Endothelial cell of umbilical vein (primary cell): Measurements from ENCODE around the gene TTLL10. TPM values are rescaled to one million over a fixed set of nuclear protein-coding genes. Genes with fewer than 3 reads are reported as not detected.

Source experiments
- BruUV-seq: library from RNA; stranded (reverse); fragments of 400-500 nt; replicated peaks from 2 replicates; lab custom pipeline; 2021; lab: Mats Ljungman, UMichigan
- CTCF ChIA-PET: fragments of 300-600, 350-600 bp; sonication (Branson Sonifier 250); formaldehyde crosslinking; loops from one replicate; lab custom pipeline; 2021; ENCODE audit warnings: antibody characterized with exemption, inconsistent platforms; lab: Charles Lee
- POLR2A ChIA-PET: fragments of 300-600, 350-600 bp; sonication (Branson Sonifier 250); formaldehyde crosslinking; loops from one replicate; lab custom pipeline; 2021; ENCODE audit warnings: antibody characterized with exemption, inconsistent platforms; lab: Charles Lee
- DNase-seq: peaks from one replicate; pipeline ENCODE4 v3.0.0-alpha.2; 2011; ENCODE audit warnings: low read depth, low spot score
- FAIRE-seq: peaks from 2 replicates; lab custom pipeline; 2011; peaks lifted over from hg19 to GRCh38; lab: Jason Lieb, UNC
- H2AFZ ChIP-seq: 2 replicates; pipeline ENCODE4 v1.6.0; 2012; ENCODE audit warnings: low read depth, low read length, control low read depth, inconsistent platforms
- H3K27ac ChIP-seq: 2 replicates; pipeline ENCODE4 v1.5.1; 2011; ENCODE audit warnings: low read depth, mild to moderate bottlenecking, control low read depth, low read length, moderate library complexity; ENCODE audit not compliant: insufficient read depth
- H3K27me3 ChIP-seq, 2 experiments: 2 replicates each; pipeline versions ENCODE4 v1.6.0 to v1.6.1; 2011; ENCODE audit warnings: low read length in 2 of 2, mixed read lengths in 1 of 2; ENCODE audit not compliant: control insufficient read depth in 2 of 2, insufficient read depth in 2 of 2
- H3K36me3 ChIP-seq, 2 experiments: 2 replicates in 1 of 2; 3 replicates in 1 of 2; pipeline ENCODE4 v1.5.1; 2011; ENCODE audit warnings: low read length in 2 of 2, mild to moderate bottlenecking in 1 of 2, moderate library complexity in 1 of 2; ENCODE audit not compliant: control insufficient read depth in 2 of 2, insufficient read depth in 2 of 2; ENCODE audit errors: extremely low read depth in 1 of 2
- H3K4me1 ChIP-seq: 3 replicates; pipeline ENCODE4 v1.5.1; 2011; ENCODE audit warnings: mild to moderate bottlenecking, low read length; ENCODE audit not compliant: control insufficient read depth, insufficient read depth; ENCODE audit errors: extremely low read depth
- H3K4me2 ChIP-seq: 2 replicates; pipeline ENCODE4 v1.6.1; 2011; ENCODE audit warnings: low read length, control low read depth, mixed read lengths; ENCODE audit not compliant: insufficient read depth
- H3K4me3 ChIP-seq, 3 experiments: fragments of 200-600 bp in 1 of 3; sonication (generic), shearing (Covaris generic) in 1 of 3; replicated peaks in 1 of 3; 2 replicates each; pipeline ENCODE4 v1.5.1; 2011 to 2016; ENCODE audit warnings: control low read depth in 3 of 3, low read length in 3 of 3, mild to moderate bottlenecking in 2 of 3, inconsistent platforms in 1 of 3, low read depth in 1 of 3, moderate library complexity in 1 of 3; ENCODE audit not compliant: insufficient read depth in 1 of 3
- H3K79me2 ChIP-seq: 2 replicates; pipeline ENCODE4 v1.6.0; 2012; ENCODE audit warnings: low read length, inconsistent platforms; ENCODE audit not compliant: control insufficient read depth, insufficient read depth
- H3K9ac ChIP-seq: replicated peaks from 2 replicates; pipeline ENCODE3; 2011; ENCODE audit warnings: low read length, control low read depth; ENCODE audit not compliant: insufficient read depth; ENCODE audit errors: extremely low read depth
- H3K9me1 ChIP-seq: replicated peaks from 3 replicates; pipeline ENCODE4 v1.6.0; 2011; ENCODE audit warnings: mild to moderate bottlenecking, low read length; ENCODE audit not compliant: control insufficient read depth, insufficient read depth; ENCODE audit errors: extremely low read depth
- H3K9me3 ChIP-seq: replicated peaks from 2 replicates; pipeline ENCODE4 v1.5.1; 2012; ENCODE audit warnings: low read length, inconsistent platforms; ENCODE audit not compliant: control insufficient read depth, insufficient read depth
- H4K20me1 ChIP-seq: replicated peaks from 2 replicates; pipeline ENCODE3; 2011; ENCODE audit warnings: mild to moderate bottlenecking, low read length; ENCODE audit not compliant: control insufficient read depth, insufficient read depth; ENCODE audit errors: extremely low read depth
- CTCF ChIP-seq, 2 donors: IDR thresholded peaks; 1 replicate in 1 of 2; 2 replicates in 1 of 2; pipeline ENCODE4 v1.5.1; 2011; ENCODE audit warnings: low read length in 2 of 2, mild to moderate bottlenecking in 2 of 2, moderate library complexity in 2 of 2, control low read depth in 1 of 2, inconsistent platforms in 1 of 2, low read depth in 1 of 2; ENCODE audit not compliant: insufficient read depth in 1 of 2; ENCODE audit errors: extremely low read depth in 1 of 2
- EZH2 ChIP-seq: IDR thresholded peaks from 2 replicates; pipeline ENCODE4 v1.6.1; 2012; ENCODE audit warnings: borderline replicate concordance, low read depth, mild to moderate bottlenecking, moderate library complexity, low read length, inconsistent platforms; ENCODE audit not compliant: severe bottlenecking
- FOS ChIP-seq: IDR thresholded peaks from 2 replicates; pipeline ENCODE4 v1.6.1; 2011; ENCODE audit warnings: mild to moderate bottlenecking, low read length, moderate library complexity, borderline replicate concordance; ENCODE audit not compliant: insufficient read depth
- GATA2 ChIP-seq: IDR thresholded peaks from 2 replicates; pipeline ENCODE4 v1.7.0; 2011; ENCODE audit warnings: low read depth, mild to moderate bottlenecking, moderate library complexity, mixed read lengths, low read length; ENCODE audit not compliant: insufficient read length, insufficient read depth
- JUN ChIP-seq: IDR thresholded peaks from 2 replicates; pipeline ENCODE4 v1.6.1; 2011; ENCODE audit warnings: borderline replicate concordance, low read depth; ENCODE audit not compliant: insufficient read length, insufficient read depth
- MAX ChIP-seq: IDR thresholded peaks from 2 replicates; pipeline ENCODE4 v1.6.1; 2011; ENCODE audit not compliant: insufficient read depth, insufficient read length
- MYC ChIP-seq: IDR thresholded peaks from one replicate; pipeline ENCODE4 v1.6.1; 2011; ENCODE audit warnings: mild to moderate bottlenecking, low read depth, low read length
- POLR2A ChIP-seq: IDR thresholded peaks from 2 replicates; pipeline ENCODE4 v1.6.1; 2012; ENCODE audit warnings: low read depth, mild to moderate bottlenecking, control low read depth, low read length
- POLR2AphosphoS5 ChIP-seq: IDR thresholded peaks from 2 replicates; pipeline ENCODE4 v1.6.1; 2012; ENCODE audit warnings: low read depth, mild to moderate bottlenecking, control low read depth, low read length, moderate library complexity; ENCODE audit not compliant: insufficient read depth
- dilution Hi-C: fragments of 300-500 bp; cut with MboI; formaldehyde crosslinking; loops from one replicate; pipeline ENCODE4 v1.15.0; 2019; ENCODE audit warnings: low sequenced_read_pairs; ENCODE audit not compliant: extremely low pct_ligation_motif_present
- intact Hi-C: fragments of 100-400 bp; cut with micrococcal nuclease; formaldehyde crosslinking; loops from one replicate; pipeline ENCODE4 v1.10.0; 2022
- polyA plus RNA-seq, 4 experiments: library from polyadenylated mRNA; depleted of rRNA in 3 of 4; stranded (reverse) in 3 of 4; unstranded in 1 of 4; fragments of >200 nt; gene quantifications; 2 replicates each; pipeline versions ENCODE4 v1.2.1 to v1.2.3, GENCODE V29; 2011 to 2012; ENCODE audit warnings: missing spikeins in 1 of 4
- total RNA-seq: library from RNA; stranded (reverse); gene quantifications from 2 replicates; pipeline ENCODE4 v1.2.3, GENCODE V29; 2021

TTLL10 gene
- total and polyA plus RNA-seq, 2 donors (not counting 3 experiments of a cell fraction or from before 2014, with no cell fraction given), result not detected

- Histone ChIP-seq H3K36me3 (no peaks in the 10 kb centered on the region), H3K4me2 (no peak overlapping the region), H3K4me3 (no peak overlapping the region), H4K20me1 (no peaks in the 10 kb centered on the region), H3K4me1 (peaks cover 6% of the 10 kb centered on the region), H3K9ac (no peak overlapping the region), H3K9me3 (no peaks in the 10 kb centered on the region), H3K79me2 (peaks cover 47% of the 10 kb centered on the region), H3K27ac (no peak overlapping the region), H2AFZ (no peak overlapping the region), H3K9me1 (no peaks in the 10 kb centered on the region), H3K27me3 (no peaks in the 10 kb centered on the region)
- intact Hi-C loops (loop anchor here (2.0 kb wide), 1 partner anchor 27 kb away; no protein-coding TSS in a partner anchor), dilution Hi-C loops (no loop called here)
- no TSS peak for BruUV-seq
- FAIRE-seq (no peak), DNase-seq (no peak)
- ChIA-PET CTCF (no interaction called here), POLR2A (no interaction called here)
- no peak for TF ChIP-seq MYC
- no peak for TF ChIP-seq POLR2A
- no peak for TF ChIP-seq EZH2
- no peak for TF ChIP-seq CTCF (IDR thresholded peaks at IDR 0.05; ENCODE audit: extremely low read depth in 1 of 2, insufficient read depth in 1 of 2, low read depth in 1 of 2, low read length in 2 of 2)
Observed at GRCh38 chr1:1233567-1233892, 59.9 kb downstream of the TTLL10 start.

GRCh38 chr1:1234180-1234808 is 60.6 kb downstream of the TTLL10 start:
- no peak for DNase-seq
- CTCF ChIA-PET, result no interaction called here
- Histone ChIP-seq H3K36me3 (no peaks in the 10 kb centered on the region), H4K20me1 (no peaks in the 10 kb centered on the region), H3K27me3 (no peaks in the 10 kb centered on the region), H3K9me3 (no peaks in the 10 kb centered on the region), H3K4me3 (no peak overlapping the region), H2AFZ (no peak overlapping the region), H3K4me2 (no peak overlapping the region), H3K79me2 (peaks cover 40% of the 10 kb centered on the region), H3K27ac (no peak overlapping the region), H3K9ac (no peak overlapping the region), H3K4me1 (peaks cover 6% of the 10 kb centered on the region), H3K9me1 (no peaks in the 10 kb centered on the region)
- POLR2A ChIA-PET, result no interaction called here
- dilution Hi-C loops, result no loop called here
- BruUV-seq, result no TSS peak
- TF ChIP-seq JUN (no peak), MYC (no peak), POLR2AphosphoS5 (no peak), GATA2 (no peak), FOS (no peak), EZH2 (no peak), MAX (no peak), POLR2A (no peak), CTCF (IDR thresholded peaks at IDR 0.05; ENCODE audit: extremely low read depth in 1 of 2, insufficient read depth in 1 of 2, low read depth in 1 of 2, low read length in 2 of 2) (no peak)
- FAIRE-seq, result no peak
- intact Hi-C loops, result no loop called here
